SK-N-MC (cell line): ENCODE results near the gene RANBP3.
"Not testable (repeated sequence)": the region's sequence is repeated elsewhere in the genome, so short reads cannot be mapped to it uniquely, and the experiment has no call there.

Experiments used
- DNase-seq: peaks from one replicate; pipeline ENCODE4 v3.0.0-alpha.2; 2011; ENCODE audit warnings: low read depth, low spot score
- H3K27ac ChIP-seq: fragments of 200-600 bp; sonication (generic); 2 replicates; pipeline ENCODE4 v1.5.1; 2016; ENCODE audit warnings: mixed run types
- H3K36me3 ChIP-seq: fragments of 200-600 bp; sonication (generic); 2 replicates; pipeline ENCODE4 v1.6.1; 2017; ENCODE audit warnings: antibody characterized with exemption, low read length, mixed read lengths; ENCODE audit not compliant: insufficient read depth
- H3K4me3 ChIP-seq: fragments of 200-600 bp; sonication (generic); 2 replicates; pipeline ENCODE4 v1.5.1; 2016
- H3K9ac ChIP-seq: fragments of 200-600 bp; sonication (generic); 2 replicates; pipeline ENCODE4 v1.8.0; 2017; ENCODE audit warnings: mixed run types, mixed read lengths; ENCODE audit not compliant: insufficient read length
- H3K9me3 ChIP-seq: fragments of 200-600 bp; sonication (generic); 2 replicates; pipeline ENCODE4 v1.6.1; 2017; ENCODE audit warnings: low read depth, mild to moderate bottlenecking, antibody characterized with exemption, low read length, moderate library complexity, mixed read lengths
- EZH2 ChIP-seq: fragments of 200-600 bp; sonication (generic); IDR thresholded peaks from one replicate; pipeline ENCODE4 v1.6.1; 2017; ENCODE audit warnings: antibody characterized with exemption
- FOXP2 ChIP-seq: optimal IDR thresholded peaks from 2 replicates; pipeline ENCODE3; 2011; ENCODE audit warnings: mild to moderate bottlenecking, moderate library complexity; ENCODE audit not compliant: insufficient read depth; ENCODE audit errors: extremely low read length, control extremely low read depth
- POLR2AphosphoS5 ChIP-seq: IDR thresholded peaks from 2 replicates; pipeline ENCODE4 v1.6.1; 2012; ENCODE audit warnings: mild to moderate bottlenecking, low read depth, low read length, borderline replicate concordance

Gene RANBP3

DNA sequence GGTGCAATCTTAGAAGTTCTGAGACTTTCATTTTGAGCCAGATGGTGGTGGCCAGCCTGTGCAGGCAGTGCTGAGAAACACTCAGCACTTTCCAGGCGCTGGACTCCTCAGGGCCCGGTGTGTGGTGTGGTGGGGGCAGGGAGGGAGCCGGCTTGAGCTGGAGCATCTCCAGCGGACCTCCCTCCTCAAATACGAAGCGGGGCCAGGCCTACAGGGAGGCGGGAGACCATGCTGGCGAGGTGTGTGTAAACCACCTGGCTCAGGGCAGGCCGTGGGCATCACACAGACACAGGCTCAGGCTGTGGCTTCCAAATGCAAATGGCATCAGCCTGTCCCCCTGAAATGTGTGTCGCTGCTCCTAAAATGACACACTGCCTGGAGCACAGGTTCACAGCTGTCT is 33.3 kb upstream of the RANBP3 start:
- H3K36me3 ChIP-seq: no peaks in the 10 kb centered on the region
- DNase-seq: no peak
- no peak overlapping the region for H3K27ac ChIP-seq
- no peaks in the 10 kb centered on the region for H3K9me3 ChIP-seq
- H3K4me3 ChIP-seq: no peak overlapping the region
- TF ChIP-seq FOXP2 (no peak), POLR2AphosphoS5 (no peak), EZH2 (no peak)
- no peak overlapping the region for H3K9ac ChIP-seq

DNA sequence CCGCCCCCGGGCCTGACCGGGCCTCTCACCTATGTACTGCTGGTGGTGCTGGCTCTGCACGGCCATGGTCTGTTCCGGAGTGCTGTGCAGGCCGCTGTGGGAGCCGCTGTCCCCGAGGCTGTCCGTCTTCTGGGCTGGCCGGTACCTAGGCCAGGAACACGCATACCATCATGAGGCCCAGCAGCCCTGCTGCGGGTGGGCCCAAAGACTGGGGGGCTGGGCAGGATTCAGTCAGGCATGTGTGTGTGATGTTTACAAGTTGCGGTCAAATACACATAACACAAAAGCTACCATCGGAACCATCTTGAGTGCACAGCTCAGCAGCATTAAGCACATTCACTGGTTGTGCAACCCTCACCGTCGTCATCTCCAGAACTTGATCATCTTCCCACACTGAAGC is 32.2 kb upstream of the RANBP3 start:
- DNase-seq: no peak
- Histone ChIP-seq H3K36me3 (no peaks in the 10 kb centered on the region), H3K9ac (no peak overlapping the region), H3K4me3 (no peak overlapping the region), H3K9me3 (no peaks in the 10 kb centered on the region), H3K27ac (no peak overlapping the region)
- TF ChIP-seq EZH2: no peak

DNA sequence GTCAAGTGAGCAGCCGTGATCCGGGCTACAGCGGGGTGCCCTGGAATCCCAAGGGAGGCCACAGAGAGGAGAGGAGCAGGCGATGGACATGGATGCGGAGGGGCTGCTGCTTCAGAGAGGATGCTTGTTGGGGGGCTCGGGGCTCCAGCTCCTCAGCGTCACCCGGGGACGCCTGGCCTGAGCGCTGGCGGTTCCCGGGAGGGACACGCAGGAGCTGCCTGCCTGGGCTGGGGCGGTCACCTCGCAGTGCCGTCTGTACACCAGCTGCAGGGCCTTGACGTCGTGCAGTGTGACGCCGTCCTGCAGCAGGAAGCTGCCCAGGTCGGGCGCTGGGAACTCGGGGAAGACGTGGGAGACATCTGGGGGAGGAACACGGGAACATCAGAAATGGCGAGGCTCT is 29.9 kb upstream of the RANBP3 start:
- Histone ChIP-seq H3K4me3 (no peak overlapping the region), H3K9me3 (no peaks in the 10 kb centered on the region), H3K9ac (no peak overlapping the region), H3K27ac (no peak overlapping the region), H3K36me3 (no peaks in the 10 kb centered on the region)
- no peak for DNase-seq
- TF ChIP-seq EZH2 (no peak), FOXP2 (no peak), POLR2AphosphoS5 (no peak)

DNA sequence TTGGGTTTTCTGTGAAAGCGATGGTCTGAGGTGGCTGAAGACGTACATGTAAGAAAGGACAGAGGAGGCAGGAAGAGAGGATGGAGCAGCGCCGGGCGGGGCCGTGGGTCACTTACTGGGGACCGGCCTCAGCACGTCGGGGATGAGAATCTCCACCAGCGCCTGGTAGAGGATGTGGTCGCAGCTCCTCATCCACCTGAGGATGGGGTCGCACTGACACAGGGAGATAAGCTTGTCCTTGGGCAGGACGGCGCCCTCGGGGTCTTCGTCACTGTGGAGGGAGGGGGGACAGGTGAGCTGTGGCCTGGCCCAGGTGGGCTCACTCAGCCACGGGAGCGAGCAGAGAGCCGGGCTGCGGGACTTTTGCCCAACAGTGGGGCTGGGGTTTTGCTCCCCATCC is 29.0 kb upstream of the RANBP3 start:
- no peak overlapping the region for H3K27ac ChIP-seq
- H3K9me3 ChIP-seq: no peaks in the 10 kb centered on the region
- H3K4me3 ChIP-seq: no peak overlapping the region
- no peak for DNase-seq
- no peak overlapping the region for H3K9ac ChIP-seq
- TF ChIP-seq POLR2AphosphoS5 (no peak), FOXP2 (no peak), EZH2 (no peak)
- no peaks in the 10 kb centered on the region for H3K36me3 ChIP-seq

DNA sequence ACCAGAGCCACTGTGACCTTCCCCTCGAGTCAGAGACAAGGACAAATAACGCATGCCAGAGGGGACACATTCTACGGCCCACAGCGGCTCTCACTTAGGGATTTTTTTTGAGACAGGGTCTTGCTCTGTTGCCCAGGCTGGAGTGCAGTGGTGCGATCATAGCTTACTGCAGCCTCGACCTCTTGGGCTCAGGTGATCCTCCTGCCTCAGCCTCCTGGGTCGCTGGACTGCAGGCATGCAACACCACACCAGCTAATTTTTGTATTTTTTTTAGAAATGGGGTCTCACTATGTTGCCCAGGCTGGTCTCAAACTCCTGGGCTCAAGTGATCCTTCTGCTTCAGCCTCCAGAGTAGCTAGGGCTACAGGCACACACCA is 28.1 kb upstream of the RANBP3 start:
- H3K9ac ChIP-seq, H3K27ac ChIP-seq, DNase-seq, H3K4me3 ChIP-seq, H3K36me3 ChIP-seq, H3K9me3 ChIP-seq: not testable (repeated sequence)

DNA sequence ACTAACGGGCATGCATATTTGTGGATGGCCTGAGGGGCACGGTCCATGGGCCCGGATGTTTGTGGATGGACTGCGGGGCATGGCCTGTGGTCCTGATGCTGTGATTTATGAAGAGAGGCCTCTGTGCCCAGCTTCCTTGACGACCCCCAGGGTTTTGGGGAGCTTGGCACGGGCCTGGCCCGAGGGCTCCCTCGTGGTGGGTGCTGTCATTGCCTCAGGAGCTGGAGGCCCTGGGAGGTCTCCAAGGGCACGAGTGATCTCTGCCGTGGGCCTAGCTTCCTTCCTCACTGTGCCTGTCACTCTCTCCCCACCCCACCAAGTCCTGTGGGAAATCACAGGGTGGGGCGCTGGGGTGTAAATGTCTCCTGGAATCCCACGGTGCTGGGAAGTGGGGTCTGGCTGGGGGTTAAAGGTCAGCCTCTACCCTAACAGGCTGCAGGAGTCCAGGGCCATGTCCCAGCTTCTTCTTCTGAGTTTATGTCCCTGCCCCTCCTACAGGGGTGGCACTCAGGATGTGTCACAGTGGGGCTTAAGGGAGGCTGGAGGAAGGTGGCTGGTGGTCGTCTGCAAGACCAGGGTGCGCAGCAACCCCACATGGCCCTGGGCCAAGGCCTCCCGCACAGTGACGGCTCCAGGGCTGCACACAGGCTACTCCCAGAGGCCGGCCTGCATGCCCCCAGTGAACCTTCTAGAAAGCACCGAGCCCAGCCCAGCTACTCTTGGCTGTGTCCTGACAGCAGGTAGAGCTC is 27.6 kb upstream of the RANBP3 start:
- H3K9ac ChIP-seq: no peak overlapping the region
- H3K36me3 ChIP-seq: no peaks in the 10 kb centered on the region
- no peak for TF ChIP-seq POLR2AphosphoS5
- H3K4me3 ChIP-seq: no peak overlapping the region
- no peak for DNase-seq
- H3K27ac ChIP-seq: no peak overlapping the region
- no peaks in the 10 kb centered on the region for H3K9me3 ChIP-seq

DNA sequence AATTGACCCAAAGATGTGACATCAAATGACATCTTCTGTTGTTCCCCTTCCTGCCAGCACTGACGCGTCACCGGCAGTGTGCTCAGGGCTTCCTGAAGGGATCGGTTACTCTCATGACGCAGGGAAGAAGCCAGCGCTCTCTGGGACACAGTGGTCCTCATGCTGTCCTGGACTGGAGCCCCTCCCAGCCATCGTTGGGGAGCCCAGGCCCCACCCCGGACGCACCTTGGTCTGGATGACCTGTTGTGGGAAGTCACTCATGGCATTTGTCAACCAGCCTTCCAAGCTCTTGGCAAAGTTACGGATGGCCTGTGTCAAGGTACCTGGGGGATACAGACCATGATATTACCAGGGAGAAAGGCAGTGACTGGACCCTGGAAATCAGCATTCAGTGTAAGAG is 26.0 kb upstream of the RANBP3 start:
- DNase-seq: no peak
- H3K36me3 ChIP-seq: no peaks in the 10 kb centered on the region
- no peak overlapping the region for H3K27ac ChIP-seq
- H3K4me3 ChIP-seq: no peak overlapping the region
- no peak overlapping the region for H3K9ac ChIP-seq
- H3K9me3 ChIP-seq: no peaks in the 10 kb centered on the region
- TF ChIP-seq POLR2AphosphoS5: no peak
- no peak for TF ChIP-seq EZH2
- no peak for TF ChIP-seq FOXP2

DNA sequence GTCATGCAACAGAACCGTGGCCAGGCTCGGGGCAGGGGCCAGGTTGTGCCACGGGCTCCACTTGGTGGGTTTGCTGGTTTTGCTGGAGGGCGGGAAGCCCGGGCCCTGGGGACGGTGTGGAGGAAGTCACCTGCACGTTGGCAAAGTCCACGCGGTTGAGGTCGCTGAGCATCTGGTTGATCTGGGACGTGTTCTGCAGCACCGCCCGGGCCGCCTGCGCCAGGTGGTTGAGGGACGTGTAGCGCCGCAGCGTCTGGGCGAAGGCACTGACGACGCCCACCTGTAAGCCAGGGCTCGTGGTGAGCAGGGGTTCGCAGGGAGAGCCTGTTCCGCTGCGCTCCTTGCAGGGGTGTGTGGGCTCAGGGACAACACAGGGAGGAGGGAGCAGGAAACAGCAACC is 24.7 kb upstream of the RANBP3 start:
- Histone ChIP-seq H3K9me3 (no peaks in the 10 kb centered on the region), H3K4me3 (no peak overlapping the region), H3K36me3 (no peaks in the 10 kb centered on the region), H3K27ac (no peak overlapping the region), H3K9ac (no peak overlapping the region)
- no peak for DNase-seq
- TF ChIP-seq POLR2AphosphoS5: no peak

DNA sequence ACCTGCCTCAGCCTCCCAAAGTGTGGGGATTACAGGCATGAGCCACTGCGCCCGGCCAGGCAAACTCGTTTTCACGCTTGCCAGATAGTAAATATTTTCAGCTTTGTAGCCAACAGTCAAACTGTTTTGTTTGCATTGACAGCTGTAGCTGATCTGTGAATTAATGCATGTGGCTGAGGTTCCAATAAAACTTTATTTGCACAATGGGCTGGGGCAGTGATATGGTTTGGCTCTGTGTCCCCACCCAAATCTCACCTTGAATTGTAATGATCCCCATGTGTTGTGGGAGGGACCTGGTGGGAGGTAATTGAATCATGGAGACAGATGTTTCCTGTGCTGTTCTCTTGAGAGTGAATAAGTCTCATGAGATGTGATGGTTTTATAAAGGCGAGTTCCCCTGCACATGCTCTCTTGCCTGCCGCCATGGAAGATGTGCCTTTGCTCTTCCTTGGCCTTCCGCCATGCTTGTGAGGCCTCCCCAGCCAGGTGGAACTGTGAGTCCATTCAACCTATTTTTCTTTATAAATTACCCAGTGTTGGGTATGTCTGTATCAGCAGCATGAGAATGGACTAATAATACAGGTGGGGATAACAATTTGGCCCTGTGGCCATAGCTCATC is 22.4 kb upstream of the RANBP3 start:
- Histone ChIP-seq H3K9ac (no peak overlapping the region), H3K4me3 (no peak overlapping the region), H3K36me3 (no peaks in the 10 kb centered on the region), H3K27ac (no peak overlapping the region), H3K9me3 (no peaks in the 10 kb centered on the region)
- no peak for DNase-seq
- TF ChIP-seq EZH2 (no peak), FOXP2 (no peak), POLR2AphosphoS5 (no peak)
